Mammary epithelial cell (primary cell): Measurements from ENCODE around the gene BNC2.

Experiments
- CTCF ChIP-seq, 2 donors: IDR thresholded peaks in 1 of 2; conservative IDR thresholded peaks in 1 of 2; 2 replicates each; pipeline ENCODE4 v1.5.1; 2011 to 2012; ENCODE audit warnings: inconsistent platforms in 2 of 2, low read length in 2 of 2, mild to moderate bottlenecking in 2 of 2, control low read depth in 1 of 2, low read depth in 1 of 2; ENCODE audit not compliant: insufficient read depth in 1 of 2; ENCODE audit errors: extremely low read depth in 1 of 2
- EZH2 ChIP-seq: IDR thresholded peaks from 2 replicates; pipeline ENCODE4 v1.6.1; 2012; ENCODE audit warnings: low read length, inconsistent platforms, borderline replicate concordance

DNA sequence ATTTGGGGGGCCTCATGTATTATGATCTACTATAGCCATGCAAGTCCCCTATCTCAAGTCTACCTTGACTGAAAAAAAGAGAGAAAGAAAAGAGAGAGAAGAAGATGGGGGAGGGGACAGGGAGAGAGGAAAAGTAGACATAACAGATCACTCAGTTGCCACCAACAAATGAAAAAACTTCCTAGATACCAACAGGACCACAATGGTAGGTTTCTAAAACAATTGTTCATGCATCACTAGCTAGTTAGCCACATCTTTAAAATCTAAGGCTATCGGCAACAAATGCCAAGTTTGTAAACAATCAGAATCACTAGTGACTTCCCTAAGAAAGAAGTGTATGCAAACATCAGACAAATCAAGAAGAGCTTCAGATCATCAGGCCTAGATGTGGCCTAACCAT is 328.2 kb downstream of the BNC2 start:
- TF ChIP-seq CTCF (conservative IDR thresholded peaks at IDR 0.05 in 1 of 2, IDR thresholded peaks at IDR 0.05 in 1 of 2; ENCODE audit: extremely low read depth in 1 of 2, insufficient read depth in 1 of 2, low read depth in 1 of 2, low read length in 2 of 2): no peak
- no peak for TF ChIP-seq EZH2
